K562 (cell line): ENCODE results near the gene DHX35. TPM values are rescaled to one million over a fixed set of nuclear protein-coding genes. Genes with fewer than 3 reads are reported as not detected.
A peak's percentile ranks its signal among the peaks of the same experiment; 100 is the strongest.

Experiments used
- CBFA2T3 ChIP-seq: fragments of 450-650 bp; IDR thresholded peaks from 2 replicates; pipeline ENCODE4 v1.6.1; 2017
- CEBPB ChIP-seq: fragments of 450-650 bp; IDR thresholded peaks from 2 replicates; pipeline ENCODE4 v1.6.1; 2016; ENCODE audit warnings: missing genetic modification characterization, missing compliant biosample characterization
- EP300 ChIP-seq: IDR thresholded peaks from 2 replicates; pipeline ENCODE4 v1.6.1; 2012; ENCODE audit warnings: low read length, improper control_type of control experiment
- HDAC2 ChIP-seq: fragments of 450-650 bp; IDR thresholded peaks from 2 replicates; pipeline ENCODE4 v1.6.1; 2016; ENCODE audit warnings: mild to moderate bottlenecking
- LCOR ChIP-seq: sonication (generic); formaldehyde crosslinking; IDR thresholded peaks from 2 replicates; pipeline ENCODE4 v1.8.0; 2022; ENCODE audit warnings: mild to moderate bottlenecking, missing genetic modification reagents
- MEF2A ChIP-seq: IDR thresholded peaks from 2 replicates; pipeline ENCODE4 v1.6.1; 2011; ENCODE audit warnings: low read depth, mild to moderate bottlenecking, low read length, moderate library complexity; ENCODE audit not compliant: control insufficient read depth
- RCOR1 ChIP-seq, 2 experiments: IDR thresholded peaks; 2 replicates each; pipeline ENCODE4 v1.6.1; 2012; ENCODE audit warnings: low read depth in 2 of 2, low read length in 2 of 2, borderline replicate concordance in 1 of 2, improper control_type of control experiment in 1 of 2
- SMAD1 ChIP-seq: fragments of 150-350 bp; IDR thresholded peaks from 2 replicates; pipeline ENCODE4 v1.6.1; 2014; ENCODE audit warnings: low read length, low read depth; ENCODE audit not compliant: partially characterized antibody
- SRSF1 ChIP-seq: fragments of 200-400 bp; formaldehyde crosslinking; IDR thresholded peaks from 2 replicates; pipeline ENCODE4 v1.6.1; 2017; ENCODE audit warnings: mild to moderate bottlenecking, low read depth, low read length, moderate library complexity
- TEAD4 ChIP-seq, 2 experiments: sonication (generic) in 1 of 2; formaldehyde crosslinking in 1 of 2; IDR thresholded peaks; 2 replicates each; pipeline versions ENCODE4 v1.6.1 to v1.8.0; 2012 to 2022; ENCODE audit warnings: borderline replicate concordance in 1 of 2, inconsistent platforms in 1 of 2, low read length in 1 of 2, mild to moderate bottlenecking in 1 of 2, missing genetic modification reagents in 1 of 2
- ZNF699 ChIP-seq: fragments of 250-450 bp; sonication (Bioruptor Pico); IDR thresholded peaks from 2 replicates; pipeline ENCODE4 v1.8.0; 2021; ENCODE audit warnings: mild to moderate bottlenecking, moderate library complexity; ENCODE audit not compliant: insufficient replicate concordance
- ZNF780A ChIP-seq: fragments of 250-450 bp; sonication (Bioruptor Pico); IDR thresholded peaks from 2 replicates; pipeline ENCODE4 v1.5.0; 2021; ENCODE audit warnings: mild to moderate bottlenecking
- polyA plus RNA-seq, 8 experiments: library from polyadenylated mRNA; depleted of rRNA in 4 of 8; stranded (reverse) in 5 of 8; unstranded in 3 of 8; fragments of >200 nt; fragmentation: Nextera tagmentation in 2 of 8; fragmentation: Illumina TruSeq in 1 of 8; extraction: Ambion mirVana in 2 of 8; extraction: Trizol in 1 of 8; gene quantifications; 2 replicates each; pipeline versions ENCODE4 v1.2.1 to v1.2.3, GENCODE V29; 2011 to 2014; ENCODE audit warnings: inconsistent platforms in 1 of 8, missing spikeins in 1 of 8
- total RNA-seq, 7 experiments: library from RNA; depleted of rRNA in 6 of 7; stranded (reverse); fragments of >200 nt in 6 of 7; fragmentation: Illumina TruSeq in 2 of 7; extraction: Trizol in 2 of 7; gene quantifications; 2 replicates each; pipeline versions ENCODE4 v1.2.1 to v1.2.3, GENCODE V29; 2011 to 2021; ENCODE audit warnings: low replicate concordance in 1 of 7
- TF ChIP-seq, protein P1 (sequence below): fragments of 450-650 bp; IDR thresholded peaks from 2 replicates; pipeline ENCODE4 v1.6.1; 2016; ENCODE audit warnings: mild to moderate bottlenecking, moderate library complexity
- TF ChIP-seq, protein P2 (sequence below), 3 experiments: fragments of 200-800 bp in 1 of 3; sonication (Bioruptor generic) in 1 of 3; sonication (generic) in 1 of 3; formaldehyde crosslinking in 1 of 3; IDR thresholded peaks; 2 replicates each; pipeline versions ENCODE4 v1.6.1 to v1.8.0; 2016 to 2022; ENCODE audit warnings: mild to moderate bottlenecking in 2 of 3, missing compliant biosample characterization in 2 of 3, missing genetic modification characterization in 2 of 3, missing genetic modification reagents in 1 of 3

Gene DHX35
- total and polyA plus RNA-seq, 9 of the 15 experiments (the other 6 are each of a cell fraction or from before 2014, with no cell fraction given), result 6.5 to 25.6 (median 16.9) TPM

DNA sequence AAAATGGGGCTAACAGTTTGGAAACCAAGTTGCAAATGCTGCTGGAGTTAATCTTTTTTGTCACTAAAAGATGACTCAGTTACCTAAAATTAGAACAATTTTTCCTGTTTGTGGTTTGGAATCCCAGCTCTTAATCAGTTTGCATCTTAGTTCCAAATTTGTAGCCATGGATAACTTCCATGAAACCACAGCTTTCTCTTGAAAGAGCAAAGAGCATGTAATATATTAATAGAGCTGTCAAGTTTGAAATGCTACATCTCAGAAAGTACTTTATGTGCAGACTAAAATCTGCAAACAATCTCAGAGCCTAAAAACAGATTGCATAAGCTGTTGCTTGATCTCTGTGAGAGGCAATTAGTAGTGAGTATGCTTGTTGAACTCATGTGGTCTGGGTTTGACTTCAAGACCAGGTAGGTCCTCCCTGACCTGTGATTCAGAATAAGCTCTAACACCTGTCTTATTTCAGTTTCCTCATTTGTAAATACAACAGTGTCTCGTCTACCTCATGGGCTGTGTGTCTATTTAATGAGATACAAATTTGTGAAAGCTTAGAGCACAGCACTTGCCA, 23.5 kb downstream of the DHX35 start (continued):
- TF ChIP-seq CEBPB (tag), result 0 out of 2 replicates have a peak, but pooled peaks have one; percentile 16
- 0 out of 2 replicates have a peak, but pooled peaks have one; percentile 43 for TF ChIP-seq LCOR
- TF ChIP-seq CBFA2T3, result 0 out of 2 replicates have a peak, but pooled peaks have one; percentile 6
- no peak for TF ChIP-seq SMAD1
- peak in 1 of 2 experiments; percentile 16; a peak in 1 of 4 replicates for TF ChIP-seq RCOR1 (IDR thresholded peaks at IDR 0.05; ENCODE audit: borderline replicate concordance in 1 of 2, low read depth in 2 of 2, low read length in 2 of 2)
- no peak for TF ChIP-seq ZNF780A (CRISPR knock-in tag)
- TF ChIP-seq, protein P1, sequence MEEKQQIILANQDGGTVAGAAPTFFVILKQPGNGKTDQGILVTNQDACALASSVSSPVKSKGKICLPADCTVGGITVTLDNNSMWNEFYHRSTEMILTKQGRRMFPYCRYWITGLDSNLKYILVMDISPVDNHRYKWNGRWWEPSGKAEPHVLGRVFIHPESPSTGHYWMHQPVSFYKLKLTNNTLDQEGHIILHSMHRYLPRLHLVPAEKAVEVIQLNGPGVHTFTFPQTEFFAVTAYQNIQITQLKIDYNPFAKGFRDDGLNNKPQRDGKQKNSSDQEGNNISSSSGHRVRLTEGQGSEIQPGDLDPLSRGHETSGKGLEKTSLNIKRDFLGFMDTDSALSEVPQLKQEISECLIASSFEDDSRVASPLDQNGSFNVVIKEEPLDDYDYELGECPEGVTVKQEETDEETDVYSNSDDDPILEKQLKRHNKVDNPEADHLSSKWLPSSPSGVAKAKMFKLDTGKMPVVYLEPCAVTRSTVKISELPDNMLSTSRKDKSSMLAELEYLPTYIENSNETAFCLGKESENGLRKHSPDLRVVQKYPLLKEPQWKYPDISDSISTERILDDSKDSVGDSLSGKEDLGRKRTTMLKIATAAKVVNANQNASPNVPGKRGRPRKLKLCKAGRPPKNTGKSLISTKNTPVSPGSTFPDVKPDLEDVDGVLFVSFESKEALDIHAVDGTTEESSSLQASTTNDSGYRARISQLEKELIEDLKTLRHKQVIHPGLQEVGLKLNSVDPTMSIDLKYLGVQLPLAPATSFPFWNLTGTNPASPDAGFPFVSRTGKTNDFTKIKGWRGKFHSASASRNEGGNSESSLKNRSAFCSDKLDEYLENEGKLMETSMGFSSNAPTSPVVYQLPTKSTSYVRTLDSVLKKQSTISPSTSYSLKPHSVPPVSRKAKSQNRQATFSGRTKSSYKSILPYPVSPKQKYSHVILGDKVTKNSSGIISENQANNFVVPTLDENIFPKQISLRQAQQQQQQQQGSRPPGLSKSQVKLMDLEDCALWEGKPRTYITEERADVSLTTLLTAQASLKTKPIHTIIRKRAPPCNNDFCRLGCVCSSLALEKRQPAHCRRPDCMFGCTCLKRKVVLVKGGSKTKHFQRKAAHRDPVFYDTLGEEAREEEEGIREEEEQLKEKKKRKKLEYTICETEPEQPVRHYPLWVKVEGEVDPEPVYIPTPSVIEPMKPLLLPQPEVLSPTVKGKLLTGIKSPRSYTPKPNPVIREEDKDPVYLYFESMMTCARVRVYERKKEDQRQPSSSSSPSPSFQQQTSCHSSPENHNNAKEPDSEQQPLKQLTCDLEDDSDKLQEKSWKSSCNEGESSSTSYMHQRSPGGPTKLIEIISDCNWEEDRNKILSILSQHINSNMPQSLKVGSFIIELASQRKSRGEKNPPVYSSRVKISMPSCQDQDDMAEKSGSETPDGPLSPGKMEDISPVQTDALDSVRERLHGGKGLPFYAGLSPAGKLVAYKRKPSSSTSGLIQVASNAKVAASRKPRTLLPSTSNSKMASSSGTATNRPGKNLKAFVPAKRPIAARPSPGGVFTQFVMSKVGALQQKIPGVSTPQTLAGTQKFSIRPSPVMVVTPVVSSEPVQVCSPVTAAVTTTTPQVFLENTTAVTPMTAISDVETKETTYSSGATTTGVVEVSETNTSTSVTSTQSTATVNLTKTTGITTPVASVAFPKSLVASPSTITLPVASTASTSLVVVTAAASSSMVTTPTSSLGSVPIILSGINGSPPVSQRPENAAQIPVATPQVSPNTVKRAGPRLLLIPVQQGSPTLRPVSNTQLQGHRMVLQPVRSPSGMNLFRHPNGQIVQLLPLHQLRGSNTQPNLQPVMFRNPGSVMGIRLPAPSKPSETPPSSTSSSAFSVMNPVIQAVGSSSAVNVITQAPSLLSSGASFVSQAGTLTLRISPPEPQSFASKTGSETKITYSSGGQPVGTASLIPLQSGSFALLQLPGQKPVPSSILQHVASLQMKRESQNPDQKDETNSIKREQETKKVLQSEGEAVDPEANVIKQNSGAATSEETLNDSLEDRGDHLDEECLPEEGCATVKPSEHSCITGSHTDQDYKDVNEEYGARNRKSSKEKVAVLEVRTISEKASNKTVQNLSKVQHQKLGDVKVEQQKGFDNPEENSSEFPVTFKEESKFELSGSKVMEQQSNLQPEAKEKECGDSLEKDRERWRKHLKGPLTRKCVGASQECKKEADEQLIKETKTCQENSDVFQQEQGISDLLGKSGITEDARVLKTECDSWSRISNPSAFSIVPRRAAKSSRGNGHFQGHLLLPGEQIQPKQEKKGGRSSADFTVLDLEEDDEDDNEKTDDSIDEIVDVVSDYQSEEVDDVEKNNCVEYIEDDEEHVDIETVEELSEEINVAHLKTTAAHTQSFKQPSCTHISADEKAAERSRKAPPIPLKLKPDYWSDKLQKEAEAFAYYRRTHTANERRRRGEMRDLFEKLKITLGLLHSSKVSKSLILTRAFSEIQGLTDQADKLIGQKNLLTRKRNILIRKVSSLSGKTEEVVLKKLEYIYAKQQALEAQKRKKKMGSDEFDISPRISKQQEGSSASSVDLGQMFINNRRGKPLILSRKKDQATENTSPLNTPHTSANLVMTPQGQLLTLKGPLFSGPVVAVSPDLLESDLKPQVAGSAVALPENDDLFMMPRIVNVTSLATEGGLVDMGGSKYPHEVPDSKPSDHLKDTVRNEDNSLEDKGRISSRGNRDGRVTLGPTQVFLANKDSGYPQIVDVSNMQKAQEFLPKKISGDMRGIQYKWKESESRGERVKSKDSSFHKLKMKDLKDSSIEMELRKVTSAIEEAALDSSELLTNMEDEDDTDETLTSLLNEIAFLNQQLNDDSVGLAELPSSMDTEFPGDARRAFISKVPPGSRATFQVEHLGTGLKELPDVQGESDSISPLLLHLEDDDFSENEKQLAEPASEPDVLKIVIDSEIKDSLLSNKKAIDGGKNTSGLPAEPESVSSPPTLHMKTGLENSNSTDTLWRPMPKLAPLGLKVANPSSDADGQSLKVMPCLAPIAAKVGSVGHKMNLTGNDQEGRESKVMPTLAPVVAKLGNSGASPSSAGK, result no peak
- TF ChIP-seq MEF2A, result 0 out of 2 replicates have a peak, but pooled peaks have one; percentile 72
- TF ChIP-seq ZNF699 (CRISPR knock-in tag), result no peak
- 0 out of 2 replicates have a peak, but pooled peaks have one; percentile 40 for TF ChIP-seq HDAC2
- no peak for TF ChIP-seq EP300
- TF ChIP-seq, protein P2, sequence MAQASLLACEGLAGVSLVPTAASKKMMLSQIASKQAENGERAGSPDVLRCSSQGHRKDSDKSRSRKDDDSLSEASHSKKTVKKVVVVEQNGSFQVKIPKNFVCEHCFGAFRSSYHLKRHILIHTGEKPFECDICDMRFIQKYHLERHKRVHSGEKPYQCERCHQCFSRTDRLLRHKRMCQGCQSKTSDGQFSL (CRISPR knock-in tag; IDR thresholded peaks at IDR 0.05), result no peak
- TF ChIP-seq, protein P2 (tag; IDR thresholded peaks at IDR 0.05), result no peak
- no peak for TF ChIP-seq SRSF1
- peak; percentile 18; the same call in 1 of the 2 replicates for TF ChIP-seq TEAD4 (IDR thresholded peaks at IDR 0.05; ENCODE audit: low read length)
- no peak for TF ChIP-seq TEAD4 (CRISPR knock-in tag; IDR thresholded peaks at IDR 0.05; ENCODE audit: borderline replicate concordance)
